Panc1 (cell line): ENCODE data around the gene SIRPD. TPM values are rescaled to one million over a fixed set of nuclear protein-coding genes. Genes with fewer than 3 reads are reported as not detected.

Experiments
- ATAC-seq: fragments of 200-7000 bp; cut with Tn5 transposase; 2 replicates; pipeline ENCODE4 v1.9.1; 2020; ENCODE audit warnings: mild to moderate bottlenecking, moderate library complexity
- BruUV-seq: library from RNA; stranded (reverse); fragments of 400-500 nt; replicated peaks from 2 replicates; lab custom pipeline; 2021; lab: Mats Ljungman, UMichigan
- CTCF ChIA-PET: fragments of 300-600 bp; sonication (Branson Sonifier 250); formaldehyde crosslinking; loops from one replicate; lab custom pipeline; 2022; ENCODE audit warnings: antibody characterized with exemption; lab: Charles Lee
- POLR2A ChIA-PET: fragments of 300-600 bp; sonication (Branson Sonifier 250); formaldehyde crosslinking; loops from one replicate; lab custom pipeline; 2022; ENCODE audit warnings: antibody characterized with exemption; lab: Charles Lee
- DNase-seq: peaks from one replicate; pipeline ENCODE4 v3.0.0-alpha.2; 2010; ENCODE audit warnings: low read depth, low spot score
- H3K27ac ChIP-seq: 2 replicates; pipeline ENCODE4 v1.5.1; 2011; ENCODE audit warnings: mild to moderate bottlenecking, low read length, inconsistent platforms
- H3K27me3 ChIP-seq: fragments of 200-500 bp; sonication (Bioruptor generic); 2 replicates; pipeline ENCODE4 v1.6.0; 2014; ENCODE audit warnings: low read length, inconsistent platforms; ENCODE audit not compliant: control insufficient read depth, insufficient read depth
- H3K36me3 ChIP-seq: fragments of 200-500 bp; sonication (Bioruptor generic); 2 replicates; pipeline ENCODE4 v1.5.1; 2014; ENCODE audit warnings: inconsistent platforms, mild to moderate bottlenecking, low read length, moderate library complexity; ENCODE audit not compliant: control insufficient read depth, insufficient read depth
- H3K4me1 ChIP-seq: 2 replicates; pipeline ENCODE4 v1.5.1; 2011; ENCODE audit warnings: inconsistent platforms, mild to moderate bottlenecking, low read length, moderate library complexity; ENCODE audit not compliant: control insufficient read depth, insufficient read depth
- H3K4me3 ChIP-seq, 2 experiments: 2 replicates each; pipeline ENCODE4 v1.5.1; 2011 to 2012; ENCODE audit warnings: low read depth in 2 of 2, low read length in 2 of 2, mild to moderate bottlenecking in 2 of 2, inconsistent platforms in 1 of 2, moderate library complexity in 1 of 2
- H3K9me3 ChIP-seq: fragments of 200-500 bp; sonication (Bioruptor generic); 2 replicates; pipeline ENCODE4 v1.5.1; 2014; ENCODE audit warnings: low read depth, mild to moderate bottlenecking, inconsistent platforms, low read length, moderate library complexity; ENCODE audit not compliant: control insufficient read depth, insufficient read depth
- CTCF ChIP-seq: fragments of 450-650 bp; IDR thresholded peaks from 2 replicates; pipeline ENCODE4 v1.5.1; 2017; ENCODE audit warnings: mild to moderate bottlenecking
- POLR2AphosphoS5 ChIP-seq: IDR thresholded peaks from 2 replicates; pipeline ENCODE4 v1.6.1; 2012; ENCODE audit warnings: mild to moderate bottlenecking, low read depth, low read length, moderate library complexity
- REST ChIP-seq, 2 experiments: IDR thresholded peaks; 2 replicates each; pipeline ENCODE4 v1.6.1; 2011 to 2012; ENCODE audit warnings: low read depth in 2 of 2, control low read depth in 1 of 2, low read length in 1 of 2, mild to moderate bottlenecking in 1 of 2, moderate library complexity in 1 of 2; ENCODE audit not compliant: insufficient read depth in 1 of 2
- SIN3A ChIP-seq: IDR thresholded peaks from 2 replicates; pipeline ENCODE4 v1.6.1; 2012; ENCODE audit warnings: low read depth, mild to moderate bottlenecking, low read length, moderate library complexity, borderline replicate concordance; ENCODE audit not compliant: insufficient read depth
- TCF7L2 ChIP-seq: IDR thresholded peaks from 2 replicates; pipeline ENCODE4 v1.6.1; 2011; ENCODE audit warnings: mild to moderate bottlenecking, low read depth, low read length, inconsistent platforms
- in situ Hi-C: cut with HindIII; loops from 2 replicates; pipeline ENCODE4 v1.10.0; 2016; ENCODE audit warnings: low sequenced_read_pairs, low pct_unique_long_range_greater_than_20kb
- intact Hi-C: fragments of 100-400 bp; cut with micrococcal nuclease; formaldehyde crosslinking; loops from one replicate; pipeline ENCODE4 v1.10.0; 2022; ENCODE audit not compliant: unreplicated experiment
- total RNA-seq: library from RNA; stranded (reverse); gene quantifications from one replicate; pipeline ENCODE4 v1.2.1, GENCODE V29; 2021; ENCODE audit not compliant: unreplicated experiment

Gene SIRPD
- total RNA-seq, 1 experiment from 2014 or later: not detected

GRCh38 chr20:1536893-1537730 lies 20.4 kb downstream of the SIRPD start:
- ATAC-seq (peak; percentile 71), DNase-seq (no peak)
- intact Hi-C loops (no loop called here), in situ Hi-C loops (no loop called here)
- Histone ChIP-seq H3K9me3 (no peaks in the 10 kb centered on the region), H3K27me3 (peaks cover 6% of the 10 kb centered on the region; the same call in 1 of the 2 replicates), H3K4me1 (no peaks in the 10 kb centered on the region), H3K27ac (no peak overlapping the region), H3K36me3 (no peaks in the 10 kb centered on the region), H3K4me3 (peak overlapping the region in 1 of 2 experiments; percentile 1; a peak in 1 of 4 replicates)
- CTCF ChIA-PET: no interaction called here
- TF ChIP-seq TCF7L2: no peak
- no peak for TF ChIP-seq POLR2AphosphoS5
- no peak for TF ChIP-seq REST (IDR thresholded peaks at IDR 0.05; ENCODE audit: insufficient read depth in 1 of 2, low read depth in 2 of 2, low read length in 1 of 2)
- TF ChIP-seq CTCF: no peak
- TF ChIP-seq SIN3A: no peak
- no TSS peak for BruUV-seq
- POLR2A ChIA-PET: no interaction called here

- ATAC-seq (no peak), DNase-seq (no peak)
- intact Hi-C loops (no loop called here), in situ Hi-C loops (no loop called here)
- H3K36me3 ChIP-seq: no peaks in the 10 kb centered on the region
- no peak overlapping the region for H3K27ac ChIP-seq
- no TSS peak for BruUV-seq
- ChIA-PET POLR2A (interaction anchor here (0.5 kb wide), 1 partner anchor 215 kb away, joined by 3 read pairs; no protein-coding TSS in a partner anchor), CTCF (no interaction called here)
- H3K4me1 ChIP-seq: no peaks in the 10 kb centered on the region
- H3K4me3 ChIP-seq: no peak overlapping the region
- H3K27me3 ChIP-seq: peaks cover 13% of the 10 kb centered on the region; the same call in 1 of the 2 replicates
- no peaks in the 10 kb centered on the region for H3K9me3 ChIP-seq
- TF ChIP-seq CTCF (no peak), REST (IDR thresholded peaks at IDR 0.05; ENCODE audit: insufficient read depth in 1 of 2, low read depth in 2 of 2, low read length in 1 of 2) (no peak), TCF7L2 (no peak), POLR2AphosphoS5 (no peak), SIN3A (no peak)
Measured at GRCh38 chr20:1535420-1536175, 21.9 kb downstream of the SIRPD start.
